Kidney epithelial cell (primary cell): ENCODE results near the gene IGSF9. TPM values are rescaled to one million over a fixed set of nuclear protein-coding genes. Genes with fewer than 3 reads are reported as not detected.

Source experiments
- DNase-seq: peaks from one replicate; pipeline ENCODE4 v3.0.0-alpha.2; 2010; ENCODE audit warnings: low read depth
- H3K27me3 ChIP-seq: 2 replicates; pipeline ENCODE4 v1.6.0; 2011; ENCODE audit warnings: low read length; ENCODE audit not compliant: control insufficient read depth, insufficient read depth
- H3K36me3 ChIP-seq: 2 replicates; pipeline ENCODE4 v1.5.1; 2011; ENCODE audit warnings: low read length; ENCODE audit not compliant: control insufficient read depth, insufficient read depth
- H3K4me3 ChIP-seq: 2 replicates; pipeline ENCODE4 v1.5.1; 2011; ENCODE audit warnings: low read depth, mild to moderate bottlenecking, control low read depth, low read length
- CTCF ChIP-seq: IDR thresholded peaks from 2 replicates; pipeline ENCODE4 v1.5.1; 2011; ENCODE audit warnings: mild to moderate bottlenecking, moderate library complexity, low read length, control low read depth, inconsistent platforms; ENCODE audit not compliant: insufficient read depth, poor library complexity, severe bottlenecking
- total RNA-seq: library from RNA; depleted of rRNA; stranded (reverse); fragments of >200 nt; gene quantifications from 2 replicates; pipeline ENCODE4 v1.2.3, GENCODE V29; 2015

Gene IGSF9
- total RNA-seq, 1 donor from 2014 or later: 1.7 TPM

- H3K36me3 ChIP-seq: no peaks in the 10 kb centered on the region
- DNase-seq: no peak
- no peak overlapping the region for H3K4me3 ChIP-seq
- H3K27me3 ChIP-seq: peaks cover 53% of the 10 kb centered on the region
- TF ChIP-seq CTCF: no peak
Measured at GRCh38 chr1:159942632-159943277, 2.7 kb downstream of the IGSF9 start.

DNA sequence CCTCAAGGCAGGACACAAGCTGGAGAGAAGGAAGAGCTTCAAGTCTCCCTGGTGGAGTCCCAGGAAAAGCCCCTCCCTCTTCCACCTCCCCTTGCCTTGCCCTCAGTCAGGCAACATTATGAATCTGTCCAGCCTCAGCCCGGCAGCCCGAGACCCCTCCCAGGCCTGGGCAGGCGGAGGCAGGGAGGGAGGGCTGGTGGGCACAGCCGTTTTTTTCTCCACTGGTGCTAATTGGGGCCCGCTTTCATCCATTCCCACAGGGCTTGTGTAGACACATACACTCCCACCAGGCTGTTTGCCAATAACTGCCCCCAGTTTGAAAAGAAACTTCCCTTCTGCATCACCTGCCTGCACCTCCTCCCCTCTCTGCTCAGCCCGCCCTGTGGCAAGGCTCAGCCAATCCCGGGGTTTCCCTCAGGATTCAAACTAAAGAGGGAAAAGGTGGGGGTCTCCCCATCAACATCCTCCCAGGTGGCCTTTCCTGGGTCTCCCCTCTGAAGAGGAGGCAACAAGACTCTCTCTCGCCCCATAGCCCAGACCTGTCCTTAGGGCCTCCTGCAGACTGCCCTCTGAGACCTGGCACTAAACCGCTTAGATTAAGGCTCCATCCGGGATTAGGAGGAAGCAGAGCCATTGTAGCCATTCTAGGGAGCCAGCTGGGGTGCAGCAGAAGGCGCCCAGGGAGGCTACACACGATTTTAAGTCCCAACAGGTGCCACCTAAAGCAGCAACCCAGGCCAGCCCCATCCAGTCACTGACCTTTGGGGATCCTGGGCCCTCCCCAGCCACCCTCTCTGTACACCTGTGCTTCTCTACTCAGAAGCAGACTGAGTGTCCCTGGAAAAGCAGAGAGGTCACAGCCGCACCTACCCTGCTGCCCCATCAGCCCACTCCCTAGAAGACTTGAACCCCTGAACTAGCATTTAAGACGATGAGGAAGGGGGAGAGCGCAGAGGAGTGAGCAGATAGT lies 3.5 kb downstream of the IGSF9 start:
- H3K36me3 ChIP-seq: no peaks in the 10 kb centered on the region
- DNase-seq: no peak
- no peak overlapping the region for H3K4me3 ChIP-seq
- TF ChIP-seq CTCF: no peak
- H3K27me3 ChIP-seq: peaks cover 52% of the 10 kb centered on the region

DNA sequence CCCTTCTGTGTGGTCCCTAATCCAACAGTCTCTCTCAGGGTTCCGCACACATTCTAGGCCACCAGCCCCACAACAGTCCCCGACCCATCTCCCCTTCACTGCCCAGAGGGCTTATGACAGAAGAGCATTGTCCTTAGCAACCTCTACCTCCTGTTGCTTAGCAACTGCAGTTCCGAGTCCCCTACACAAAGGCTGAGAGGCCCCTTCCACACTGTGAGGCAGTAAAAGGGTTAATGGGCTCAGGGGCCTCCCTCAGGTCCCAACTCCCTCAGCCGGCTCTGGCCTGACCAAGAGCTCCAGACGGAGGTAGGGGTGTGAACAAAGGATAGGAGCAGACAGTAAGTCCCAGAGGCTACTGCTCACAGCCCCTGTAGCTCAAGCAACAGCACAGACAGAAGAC lies 4.3 kb downstream of the IGSF9 start:
- H3K36me3 ChIP-seq: no peaks in the 10 kb centered on the region
- TF ChIP-seq CTCF: no peak
- H3K27me3 ChIP-seq: peaks cover 45% of the 10 kb centered on the region
- no peak for DNase-seq
- no peak overlapping the region for H3K4me3 ChIP-seq

DNA sequence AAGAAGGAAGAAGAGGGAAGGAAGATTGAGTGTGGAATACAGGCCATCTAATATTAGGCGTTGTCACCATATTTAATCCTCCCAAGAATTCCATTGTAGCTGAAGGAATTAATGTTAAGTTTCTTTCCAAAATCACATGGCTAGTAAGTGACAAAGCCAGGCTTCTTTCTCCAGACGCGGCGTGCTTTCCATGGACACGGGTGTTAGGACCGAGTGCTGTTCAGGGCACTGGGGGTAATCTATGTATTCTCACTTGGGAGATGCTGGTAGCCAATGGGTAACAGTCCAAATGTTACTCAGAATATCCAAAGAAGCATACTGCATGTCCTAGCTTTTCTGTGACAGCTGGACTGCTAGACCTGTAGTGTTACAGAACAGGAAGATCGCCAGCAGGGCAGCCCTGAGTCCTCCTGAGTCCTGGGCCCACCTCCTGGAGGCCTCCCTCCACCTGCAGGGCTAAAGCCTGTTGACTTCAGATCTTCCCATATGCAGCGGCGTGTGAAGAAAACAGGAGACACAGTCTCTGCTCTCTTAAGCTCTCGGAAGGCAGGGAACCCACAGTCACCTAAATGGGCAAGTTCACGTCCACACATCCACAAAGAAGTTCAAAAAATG lies 5.3 kb downstream of the IGSF9 start:
- DNase-seq: no peak
- H3K4me3 ChIP-seq: no peak overlapping the region
- peaks cover 37% of the 10 kb centered on the region for H3K27me3 ChIP-seq
- TF ChIP-seq CTCF: no peak
- no peaks in the 10 kb centered on the region for H3K36me3 ChIP-seq

DNA sequence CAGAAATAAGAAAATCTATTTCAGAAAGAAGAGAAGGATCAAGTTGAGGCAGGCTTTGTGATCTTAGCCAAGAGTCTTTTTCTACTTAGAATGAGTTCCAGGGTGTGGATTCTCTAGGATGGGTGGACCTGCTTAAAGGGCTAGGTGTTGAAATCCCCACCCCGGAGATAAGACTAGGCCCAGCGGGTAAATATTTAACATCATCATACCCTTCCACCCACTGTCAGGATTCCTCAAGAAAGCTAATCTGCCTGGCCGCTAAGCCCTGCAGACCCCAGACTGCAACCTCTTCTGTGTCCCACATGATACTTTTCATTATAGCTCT lies 5.8 kb downstream of the IGSF9 start:
- no peak for DNase-seq

More for the DNA sequence above, 5.8 kb downstream of the IGSF9 start:
- TF ChIP-seq CTCF: no peak
- Histone ChIP-seq H3K27me3 (peaks cover 34% of the 10 kb centered on the region), H3K36me3 (no peaks in the 10 kb centered on the region), H3K4me3 (no peak overlapping the region)
